ENCODE data around the gene ZNF224.
A peak's percentile ranks its signal among the peaks of the same experiment; 100 is the strongest.

ZNF224 gene

GRCh38 chr19:44131955-44132354 lies 37.8 kb downstream of the ZNF224 start:
- DNase-seq (ENCODE audit: low read depth), result no peak

GRCh38 chr19:44141191-44142058 lies 47.3 kb downstream of the ZNF224 start, which contains the start of gene ZNF234:
Gene ZNF234 (plus strand): TSS chr19:44141554. CDS start chr19:44144633, 3,079 bp downstream.
- peak; percentile 41 for DNase-seq (ENCODE audit: low read depth)

GRCh38 chr19:44142059-44142433 lies 47.9 kb downstream of the ZNF224 start:
- DNase-seq (ENCODE audit: low read depth), result no peak

GRCh38 chr19:44149776-44150175 lies 55.6 kb downstream of the ZNF224 start:
- no peak for DNase-seq (ENCODE audit: low read depth)

- DNase-seq (ENCODE audit: low read depth), result no peak
Observed at GRCh38 chr19:44151491-44151890, 57.3 kb downstream of the ZNF224 start.

- DNase-seq (ENCODE audit: low read depth), result no peak
Observed at GRCh38 chr19:44156475-44156874, 62.3 kb downstream of the ZNF224 start.
